HCT116 (cell line): ENCODE results near the gene GNAS-AS1. TPM values are rescaled to one million over a fixed set of nuclear protein-coding genes. Genes with fewer than 3 reads are reported as not detected.

Source experiments
- ATAC-seq: fragments of 200-7000 bp; cut with Tn5 transposase; 2 replicates; pipeline ENCODE4 v1.9.1; 2020; ENCODE audit warnings: mild to moderate bottlenecking, moderate library complexity
- BruUV-seq: library from RNA; stranded (reverse); fragments of 400-500 nt; replicated peaks from 2 replicates; lab custom pipeline; 2021; lab: Mats Ljungman, UMichigan
- CTCF ChIA-PET: fragments of 300-600 bp; sonication (Branson Sonifier 250); formaldehyde crosslinking; loops from one replicate; lab custom pipeline; 2021; ENCODE audit warnings: antibody characterized with exemption; lab: Charles Lee
- POLR2A ChIA-PET: fragments of 300-600, 350-600 bp; sonication (Branson Sonifier 250); formaldehyde crosslinking; loops from one replicate; lab custom pipeline; 2021; ENCODE audit warnings: antibody characterized with exemption; lab: Charles Lee
- RAD21 ChIA-PET, 2 experiments: fragments of 300-600 bp; sonication (Branson Sonifier 250); formaldehyde crosslinking; loops; one replicate each; lab custom pipeline; 2023; ENCODE audit warnings: low total read pairs in 2 of 2; ENCODE audit not compliant: uncharacterized antibody in 2 of 2, unreplicated experiment in 2 of 2, low non-redundant PET in 1 of 2; lab: Charles Lee
- DNase-seq: peaks from one replicate; pipeline ENCODE4 v3.0.0-alpha.2; 2010; ENCODE audit warnings: low read depth, low spot score
- H2AFZ ChIP-seq: fragments of 200-600 bp; shearing (Covaris generic), sonication (generic); 2 replicates; pipeline ENCODE4 v1.6.1; 2017; ENCODE audit warnings: low read depth, mixed run types, mixed read lengths, antibody characterized with exemption, low read length; ENCODE audit not compliant: poor library complexity, severe bottlenecking
- H3K27ac ChIP-seq: 2 replicates; pipeline ENCODE4 v1.5.1; 2012; ENCODE audit warnings: low read depth, low read length
- H3K27me3 ChIP-seq: fragments of 200-600 bp; sonication (generic); 2 replicates; pipeline ENCODE4 v1.6.1; 2016; ENCODE audit warnings: mixed run types, low read length, mixed read lengths; ENCODE audit not compliant: insufficient read depth
- H3K36me3 ChIP-seq, 2 experiments: fragments of 200-500 bp in 1 of 2; fragments of 200-600 bp in 1 of 2; sonication (Bioruptor generic) in 1 of 2; sonication (generic) in 1 of 2; 2 replicates each; pipeline versions ENCODE4 v1.5.1 to v1.6.1; 2014 to 2016; ENCODE audit warnings: low read length in 2 of 2, inconsistent platforms in 1 of 2, mixed read lengths in 1 of 2, mixed run types in 1 of 2; ENCODE audit not compliant: insufficient read depth in 2 of 2, control insufficient read depth in 1 of 2
- H3K4me1 ChIP-seq, 2 experiments: fragments of 200-600 bp in 1 of 2; sonication (generic) in 1 of 2; 2 replicates each; pipeline versions ENCODE4 v1.5.1 to v1.6.1; 2012 to 2017; ENCODE audit warnings: low read length in 2 of 2, inconsistent platforms in 1 of 2, mild to moderate bottlenecking in 1 of 2, mixed read lengths in 1 of 2, mixed run types in 1 of 2, moderate library complexity in 1 of 2; ENCODE audit not compliant: insufficient read depth in 2 of 2, control insufficient read depth in 1 of 2
- H3K4me2 ChIP-seq: fragments of 200-600 bp; sonication (generic); 2 replicates; pipeline ENCODE4 v1.6.1; 2017; ENCODE audit warnings: mixed run types, low read length, mixed read lengths
- H3K4me3 ChIP-seq, 2 experiments: fragments of 200-600 bp in 1 of 2; sonication (generic) in 1 of 2; replicated peaks in 1 of 2; 2 replicates each; pipeline ENCODE4 v1.5.1; 2011 to 2016; ENCODE audit warnings: low read length in 2 of 2, control low read depth in 1 of 2, low read depth in 1 of 2, mild to moderate bottlenecking in 1 of 2, mixed read lengths in 1 of 2, mixed run types in 1 of 2
- H3K79me2 ChIP-seq: fragments of 200-600 bp; sonication (generic); 2 replicates; pipeline ENCODE4 v1.6.1; 2017; ENCODE audit warnings: mild to moderate bottlenecking, mixed run types, low read length, moderate library complexity, mixed read lengths; ENCODE audit not compliant: insufficient read depth
- H3K9ac ChIP-seq: fragments of 200-600 bp; sonication (generic); 2 replicates; pipeline ENCODE4 v1.6.1; 2016; ENCODE audit warnings: low read length, mixed read lengths
- H3K9me2 ChIP-seq: fragments of 200-600 bp; sonication (generic), shearing (Covaris generic); 2 replicates; pipeline ENCODE4 v1.6.1; 2017; ENCODE audit warnings: mixed run types, mild to moderate bottlenecking, moderate library complexity; ENCODE audit not compliant: insufficient read depth
- H3K9me3 ChIP-seq, 2 experiments: fragments of 200-500 bp in 1 of 2; fragments of 200-600 bp in 1 of 2; sonication (Bioruptor generic) in 1 of 2; sonication (generic) in 1 of 2; 2 replicates each; pipeline ENCODE4 v1.6.1; 2014 to 2017; ENCODE audit warnings: low read length in 2 of 2, mixed read lengths in 2 of 2, inconsistent platforms in 1 of 2, low read depth in 1 of 2, mild to moderate bottlenecking in 1 of 2, mixed run types in 1 of 2, moderate library complexity in 1 of 2; ENCODE audit not compliant: control insufficient read depth in 1 of 2, insufficient read depth in 1 of 2
- H4K20me1 ChIP-seq: fragments of 200-600 bp; sonication (generic), shearing (Covaris generic); 2 replicates; pipeline ENCODE4 v1.6.1; 2017; ENCODE audit warnings: mixed run types, mild to moderate bottlenecking, moderate library complexity; ENCODE audit not compliant: insufficient read depth
- ATF3 ChIP-seq: IDR thresholded peaks from 2 replicates; pipeline ENCODE4 v1.6.1; 2012
- CTCF ChIP-seq, 3 experiments: fragments of 200-600 bp in 1 of 3; sonication (generic) in 1 of 3; IDR thresholded peaks in 2 of 3; conservative IDR thresholded peaks in 1 of 3; 2 replicates each; pipeline ENCODE4 v1.5.1; 2012 to 2017; ENCODE audit warnings: low read depth in 2 of 3, low read length in 2 of 3, antibody characterized with exemption in 1 of 3, borderline replicate concordance in 1 of 3, control low read depth in 1 of 3, mild to moderate bottlenecking in 1 of 3, mixed read lengths in 1 of 3, mixed run types in 1 of 3, moderate library complexity in 1 of 3; ENCODE audit not compliant: insufficient read depth in 1 of 3
- JUND ChIP-seq: IDR thresholded peaks from 2 replicates; pipeline ENCODE4 v1.6.1; 2012
- POLR2AphosphoS5 ChIP-seq: IDR thresholded peaks from 2 replicates; pipeline ENCODE4 v1.6.1; 2011; ENCODE audit warnings: mild to moderate bottlenecking, low read depth, low read length, moderate library complexity
- RAD21 ChIP-seq: IDR thresholded peaks from 2 replicates; pipeline ENCODE4 v1.6.1; 2012; ENCODE audit warnings: low read depth, mild to moderate bottlenecking
- YY1 ChIP-seq: IDR thresholded peaks from 2 replicates; pipeline ENCODE4 v1.6.1; 2011; ENCODE audit warnings: low read length, low read depth, moderate library complexity, mild to moderate bottlenecking; ENCODE audit not compliant: insufficient replicate concordance; ENCODE audit errors: extremely low read depth
- intact Hi-C: fragments of 100-400 bp; cut with micrococcal nuclease; formaldehyde crosslinking; loops from 2 replicates; pipeline ENCODE4 v1.10.0; 2022
- total RNA-seq: library from RNA; stranded (reverse); gene quantifications from one replicate; pipeline ENCODE4 v1.2.1, GENCODE V29; 2021; ENCODE audit not compliant: unreplicated experiment

Gene GNAS-AS1
- total RNA-seq, 1 experiment from 2014 or later = not detected

GRCh38 chr20:58882704-58883089, 32.0 kb upstream of the GNAS-AS1 start (continued):
- TF ChIP-seq ATF3 = no peak

- Histone ChIP-seq H3K27ac (no peak overlapping the region), H2AFZ (no peak overlapping the region), H3K9me3 (no peaks in the 10 kb centered on the region), H3K4me1 (no peaks in the 10 kb centered on the region), H3K79me2 (no peaks in the 10 kb centered on the region), H3K36me3 (no peaks in the 10 kb centered on the region), H4K20me1 (no peaks in the 10 kb centered on the region), H3K9ac (no peak overlapping the region), H3K4me2 (no peak overlapping the region), H3K27me3 (no peaks in the 10 kb centered on the region), H3K4me3 (no peak overlapping the region), H3K9me2 (no peaks in the 10 kb centered on the region)
- intact Hi-C loops = loop anchor here (10.0 kb wide), 1 partner anchor 226 kb away; the partner anchor contains the start of gene STX16
- ChIA-PET CTCF (interaction anchor here (1.0 kb wide), 1 partner anchor 400 kb away, joined by 3 read pairs; no protein-coding TSS in a partner anchor), RAD21 (no interaction called here), POLR2A (no interaction called here)
- DNase-seq (no peak), ATAC-seq (peak; percentile 64)
- TF ChIP-seq POLR2AphosphoS5 (no peak), YY1 (no peak), JUND (no peak), CTCF (IDR thresholded peaks at IDR 0.05 in 2 of 3, conservative IDR thresholded peaks at IDR 0.05 in 1 of 3; ENCODE audit: borderline replicate concordance in 1 of 3, insufficient read depth in 1 of 3, low read depth in 2 of 3, low read length in 2 of 3) (peak; percentile 21 to 62 (median 37); a peak in 4 of 6 replicates), RAD21 (peak; percentile 48)
- BruUV-seq = no TSS peak
Observed at GRCh38 chr20:58880994-58881752, 30.5 kb upstream of the GNAS-AS1 start.
